Calu3 (cell line): Measurements from ENCODE around the gene ELOVL4. TPM values are rescaled to one million over a fixed set of nuclear protein-coding genes. Genes with fewer than 3 reads are reported as not detected.

ENCODE experiments used
- BruUV-seq: library from RNA; stranded (reverse); fragments of 400-500 nt; replicated peaks from 2 replicates; lab custom pipeline; 2021; lab: Mats Ljungman, UMichigan
- CTCF ChIA-PET: fragments of 300-600 bp; sonication (Branson Sonifier 250); formaldehyde crosslinking; loops from one replicate; lab custom pipeline; 2022; ENCODE audit warnings: antibody characterized with exemption; lab: Charles Lee
- DNase-seq: peaks from one replicate; pipeline ENCODE4 v3.0.0; 2022
- H3K27ac Mint-ChIP-seq: one replicate; pipeline ENCODE4 v1.8.0; 2022; ENCODE audit warnings: mixed read lengths; ENCODE audit not compliant: unreplicated experiment
- H3K27me3 Mint-ChIP-seq: one replicate; pipeline ENCODE4 v1.8.0; 2022; ENCODE audit warnings: mixed read lengths; ENCODE audit not compliant: unreplicated experiment
- H3K36me3 Mint-ChIP-seq: one replicate; pipeline ENCODE4 v1.8.0; 2022; ENCODE audit warnings: mild to moderate bottlenecking, moderate library complexity, mixed read lengths; ENCODE audit not compliant: insufficient read depth, unreplicated experiment
- H3K4me1 Mint-ChIP-seq: one replicate; pipeline ENCODE4 v1.8.0; 2022; ENCODE audit warnings: mild to moderate bottlenecking, low read depth, mixed read lengths; ENCODE audit not compliant: unreplicated experiment
- H3K4me3 Mint-ChIP-seq: one replicate; pipeline ENCODE4 v1.8.0; 2022; ENCODE audit warnings: mild to moderate bottlenecking, low read depth, moderate library complexity, mixed read lengths; ENCODE audit not compliant: unreplicated experiment
- H3K9me3 Mint-ChIP-seq: one replicate; pipeline ENCODE4 v1.8.0; 2022; ENCODE audit warnings: low read depth, mixed read lengths; ENCODE audit not compliant: unreplicated experiment
- intact Hi-C: fragments of 100-400 bp; cut with micrococcal nuclease; formaldehyde crosslinking; loops from one replicate; pipeline ENCODE4 v1.10.0; 2022; ENCODE audit not compliant: unreplicated experiment
- total RNA-seq: library from RNA; stranded (reverse); gene quantifications from 2 replicates; pipeline ENCODE4 v1.2.3, GENCODE V29; 2022
- TF ChIP-seq, protein P1 (sequence below): fragments of 200-600 bp; IDR thresholded peaks from one replicate; pipeline ENCODE4 v1.8.0; 2022; ENCODE audit warnings: antibody characterized with exemption; ENCODE audit not compliant: unreplicated experiment

ELOVL4 gene
- total RNA-seq, 1 experiment from 2014 or later, result 1.6 TPM

DNA sequence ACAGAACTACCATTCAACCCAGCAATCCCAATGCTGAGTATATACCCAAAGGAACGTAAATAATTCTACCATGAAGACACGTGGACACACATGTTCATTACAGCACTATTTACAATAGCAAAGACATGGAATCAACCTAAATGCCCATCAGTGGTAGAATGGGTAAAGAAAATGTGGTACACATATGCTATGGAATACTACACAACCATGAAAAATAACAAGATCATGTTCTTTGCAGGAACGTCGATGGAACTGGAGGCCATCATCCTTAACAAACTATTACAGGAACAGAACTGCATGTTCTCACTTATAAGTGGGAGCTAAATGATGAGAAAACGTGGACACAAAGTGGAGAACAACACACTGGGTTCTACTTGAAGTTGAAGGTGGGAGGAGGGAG lies 22.4 kb upstream of the ELOVL4 start:
- Mint-ChIP-seq H3K4me1 (no peaks in the 10 kb centered on the region), H3K27me3 (no peaks in the 10 kb centered on the region), H3K4me3 (no peak overlapping the region), H3K9me3 (no peaks in the 10 kb centered on the region), H3K27ac (no peak overlapping the region), H3K36me3 (no peaks in the 10 kb centered on the region)
- CTCF ChIA-PET, result no interaction called here
- TF ChIP-seq, protein P1, sequence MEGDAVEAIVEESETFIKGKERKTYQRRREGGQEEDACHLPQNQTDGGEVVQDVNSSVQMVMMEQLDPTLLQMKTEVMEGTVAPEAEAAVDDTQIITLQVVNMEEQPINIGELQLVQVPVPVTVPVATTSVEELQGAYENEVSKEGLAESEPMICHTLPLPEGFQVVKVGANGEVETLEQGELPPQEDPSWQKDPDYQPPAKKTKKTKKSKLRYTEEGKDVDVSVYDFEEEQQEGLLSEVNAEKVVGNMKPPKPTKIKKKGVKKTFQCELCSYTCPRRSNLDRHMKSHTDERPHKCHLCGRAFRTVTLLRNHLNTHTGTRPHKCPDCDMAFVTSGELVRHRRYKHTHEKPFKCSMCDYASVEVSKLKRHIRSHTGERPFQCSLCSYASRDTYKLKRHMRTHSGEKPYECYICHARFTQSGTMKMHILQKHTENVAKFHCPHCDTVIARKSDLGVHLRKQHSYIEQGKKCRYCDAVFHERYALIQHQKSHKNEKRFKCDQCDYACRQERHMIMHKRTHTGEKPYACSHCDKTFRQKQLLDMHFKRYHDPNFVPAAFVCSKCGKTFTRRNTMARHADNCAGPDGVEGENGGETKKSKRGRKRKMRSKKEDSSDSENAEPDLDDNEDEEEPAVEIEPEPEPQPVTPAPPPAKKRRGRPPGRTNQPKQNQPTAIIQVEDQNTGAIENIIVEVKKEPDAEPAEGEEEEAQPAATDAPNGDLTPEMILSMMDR, result no peak
- no peak for DNase-seq
- BruUV-seq, result no TSS peak
- intact Hi-C loops, result no loop called here

DNA sequence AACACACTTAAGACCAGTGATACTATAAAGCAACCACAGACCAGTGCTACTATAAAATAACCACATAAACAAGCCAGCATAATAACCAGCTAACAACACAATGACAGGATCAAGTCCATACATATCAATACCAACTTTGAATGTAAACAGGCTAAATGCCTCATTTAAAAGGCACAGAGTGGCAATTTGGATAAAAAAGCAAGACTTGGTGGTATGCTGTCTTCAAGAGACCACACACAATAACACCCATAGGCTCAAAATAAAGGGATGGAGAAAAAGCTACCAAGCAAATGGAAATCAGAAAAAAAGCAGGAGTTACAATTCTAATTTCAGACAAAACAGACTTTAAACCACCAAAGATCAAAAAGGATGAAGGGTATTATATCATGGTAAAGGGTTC lies 19.8 kb upstream of the ELOVL4 start:
- Mint-ChIP-seq H3K4me1 (no peaks in the 10 kb centered on the region), H3K9me3 (peaks cover 2% of the 10 kb centered on the region), H3K27me3 (no peaks in the 10 kb centered on the region), H3K27ac (no peak overlapping the region), H3K36me3 (no peaks in the 10 kb centered on the region), H3K4me3 (no peak overlapping the region)
- intact Hi-C loops, result no loop called here
- BruUV-seq, result no TSS peak
- no peak for DNase-seq
- CTCF ChIA-PET, result no interaction called here
- TF ChIP-seq, protein P1, result no peak

GRCh38 chr6:79964607-79965081 lies 17.3 kb upstream of the ELOVL4 start:
- peaks cover 2% of the 10 kb centered on the region for H3K9me3 Mint-ChIP-seq
- no peaks in the 10 kb centered on the region for H3K27me3 Mint-ChIP-seq
- no TSS peak for BruUV-seq

DNA sequence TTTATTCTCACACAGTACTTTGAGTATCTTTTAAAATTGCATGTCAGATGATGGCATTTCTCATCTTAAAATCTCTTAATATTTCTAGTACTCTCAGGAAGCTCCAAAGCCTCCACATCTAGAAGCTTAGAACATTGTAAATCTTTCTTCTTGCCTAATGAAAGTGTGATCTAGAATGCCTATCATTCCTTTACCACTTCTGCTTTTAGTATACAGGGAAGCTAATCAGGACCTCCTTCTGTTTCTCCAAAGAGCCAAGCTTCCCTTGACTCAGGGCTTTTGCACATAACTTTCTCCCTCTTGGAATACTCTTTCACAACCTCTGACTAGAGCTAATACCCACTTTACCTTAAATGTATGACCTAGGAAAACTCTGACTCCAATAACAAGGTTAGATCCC lies 7.5 kb upstream of the ELOVL4 start:
- H3K9me3 Mint-ChIP-seq, result no peaks in the 10 kb centered on the region
- TF ChIP-seq, protein P1, result no peak
- H3K36me3 Mint-ChIP-seq, result no peaks in the 10 kb centered on the region
- H3K27ac Mint-ChIP-seq, result no peak overlapping the region
- H3K27me3 Mint-ChIP-seq, result no peaks in the 10 kb centered on the region
- H3K4me3 Mint-ChIP-seq, result no peak overlapping the region
- intact Hi-C loops, result no loop called here
- no peaks in the 10 kb centered on the region for H3K4me1 Mint-ChIP-seq
- CTCF ChIA-PET, result no interaction called here
- no peak for DNase-seq
- BruUV-seq, result no TSS peak

More at GRCh38 chr6:79964607-79965081, 17.3 kb upstream of the ELOVL4 start:
- no peak for DNase-seq
- Mint-ChIP-seq H3K27ac (no peak overlapping the region), H3K4me1 (no peaks in the 10 kb centered on the region), H3K36me3 (no peaks in the 10 kb centered on the region), H3K4me3 (no peak overlapping the region)
- TF ChIP-seq, protein P1, result no peak
- CTCF ChIA-PET, result interaction anchor here (0.6 kb wide), 1 partner anchor 20 kb away, joined by 10 read pairs; no protein-coding TSS in a partner anchor
- intact Hi-C loops, result no loop called here
